ENCODE measurements around the gene B3GALT5.

Gene B3GALT5

GRCh38 chr21:39644062-39644560, 31.4 kb downstream of the B3GALT5 start:
- FAIRE-seq (no peak), DNase-seq (ENCODE audit: low spot score) (no peak)

- FAIRE-seq (no peak), DNase-seq (ENCODE audit: low spot score) (no peak)
These were observed 32.6 kb downstream of the B3GALT5 start for GRCh38 chr21:39645331-39645730.

- FAIRE-seq (no peak), DNase-seq (ENCODE audit: low spot score) (peak; percentile 16)
These were observed 34.7 kb downstream of the B3GALT5 start for GRCh38 chr21:39647476-39647875.

GRCh38 chr21:39648879-39649278, 36.1 kb downstream of the B3GALT5 start:
- DNase-seq (ENCODE audit: low spot score) (no peak), FAIRE-seq (no peak)

- FAIRE-seq (no peak), DNase-seq (ENCODE audit: low spot score) (no peak)
These were observed 36.8 kb downstream of the B3GALT5 start for GRCh38 chr21:39649526-39649925.

- DNase-seq (ENCODE audit: low spot score) (no peak), FAIRE-seq (no peak)
These were observed 37.6 kb downstream of the B3GALT5 start for GRCh38 chr21:39650306-39650705.

- DNase-seq (ENCODE audit: low spot score) (no peak), FAIRE-seq (no peak)
These were observed 38.1 kb downstream of the B3GALT5 start for GRCh38 chr21:39650801-39651200.

- no peak for FAIRE-seq
- DNase-seq (ENCODE audit: low spot score), result no peak
These were observed 38.5 kb downstream of the B3GALT5 start for GRCh38 chr21:39651206-39651605.

GRCh38 chr21:39654951-39655350, 42.2 kb downstream of the B3GALT5 start:
- FAIRE-seq, result no peak

GRCh38 chr21:39655589-39655988, 42.8 kb downstream of the B3GALT5 start:
- no peak for FAIRE-seq
- no peak for DNase-seq (ENCODE audit: low spot score)

More at GRCh38 chr21:39654951-39655350, 42.2 kb downstream of the B3GALT5 start:
- DNase-seq (ENCODE audit: low spot score), result no peak

- DNase-seq (ENCODE audit: low spot score) (no peak), FAIRE-seq (no peak)
These were observed 43.5 kb downstream of the B3GALT5 start for GRCh38 chr21:39656209-39656608.

- FAIRE-seq, result no peak
- DNase-seq (ENCODE audit: low spot score), result no peak
These were observed 44.5 kb downstream of the B3GALT5 start for GRCh38 chr21:39657091-39657689.

- FAIRE-seq (no peak), DNase-seq (ENCODE audit: low spot score) (no peak)
These were observed 45.3 kb downstream of the B3GALT5 start for GRCh38 chr21:39658066-39658465.

- no peak for DNase-seq (ENCODE audit: low spot score)
- FAIRE-seq, result no peak
These were observed 46.5 kb downstream of the B3GALT5 start for GRCh38 chr21:39659070-39659815.

GRCh38 chr21:39660191-39660980, 47.6 kb downstream of the B3GALT5 start:
- FAIRE-seq (no peak), DNase-seq (ENCODE audit: low spot score) (peak; percentile 50)

GRCh38 chr21:39661121-39661520, 48.4 kb downstream of the B3GALT5 start:
- FAIRE-seq, result no peak
- DNase-seq (ENCODE audit: low spot score), result no peak

- FAIRE-seq, result no peak
These were observed 49.0 kb downstream of the B3GALT5 start for GRCh38 chr21:39661740-39662139.

GRCh38 chr21:39662411-39662953, 49.7 kb downstream of the B3GALT5 start:
- DNase-seq (ENCODE audit: low spot score) (no peak), FAIRE-seq (no peak)

More at GRCh38 chr21:39661740-39662139, 49.0 kb downstream of the B3GALT5 start:
- no peak for DNase-seq (ENCODE audit: low spot score)

- no peak for DNase-seq (ENCODE audit: low spot score)
- FAIRE-seq, result no peak
These were observed 50.3 kb downstream of the B3GALT5 start for GRCh38 chr21:39663066-39663465.

- FAIRE-seq (no peak), DNase-seq (ENCODE audit: low spot score) (no peak)
These were observed 51.2 kb downstream of the B3GALT5 start for GRCh38 chr21:39663742-39664492.

GRCh38 chr21:39664586-39664985, 51.8 kb downstream of the B3GALT5 start:
- DNase-seq (ENCODE audit: low spot score) (no peak), FAIRE-seq (no peak)
